Measurements from ENCODE around the gene C1QTNF5. TPM values are rescaled to one million over a fixed set of nuclear protein-coding genes. Genes with fewer than 3 reads are reported as not detected.

The C1QTNF5 gene
- total RNA-seq, 6 experiments from 2014 or later, result 8.2 to 16.1 (median 15.1) TPM

GRCh38 chr11:119316729-119317591, 23.7 kb downstream of the C1QTNF5 start, which contains the start of gene MCAM:
TSS of gene MCAM (minus strand) at chr11:119317130. CDS start at chr11:119317101, 29 bp downstream.
- peaks cover 11% of the 10 kb centered on the region; the same call in 1 of the 2 replicates for H3K27me3 Mint-ChIP-seq (ENCODE audit: insufficient read depth)
- DNase-seq, result no peak
- no peak for TF ChIP-seq CTCF (IDR thresholded peaks at IDR 0.05)
- H3K27ac Mint-ChIP-seq, result no peak within 1 kb of the TSS
- peak within 1 kb of the TSS; percentile 72 for H3K4me3 Mint-ChIP-seq
- no peaks in the 10 kb centered on the region for H3K36me3 Mint-ChIP-seq (ENCODE audit: low read depth)
- H3K4me1 Mint-ChIP-seq (ENCODE audit: low read depth), result peaks cover 9% of the 10 kb centered on the region
- no peaks in the 10 kb centered on the region for H3K9me3 Mint-ChIP-seq

- Mint-ChIP-seq H3K4me1 (ENCODE audit: low read depth) (peaks cover 9% of the 10 kb centered on the region), H3K36me3 (ENCODE audit: low read depth) (no peaks in the 10 kb centered on the region), H3K4me3 (peak overlapping the region; percentile 72), H3K27me3 (ENCODE audit: insufficient read depth) (peaks cover 11% of the 10 kb centered on the region; the same call in 1 of the 2 replicates), H3K9me3 (no peaks in the 10 kb centered on the region), H3K27ac (no peak overlapping the region)
- no peak for TF ChIP-seq CTCF (IDR thresholded peaks at IDR 0.05)
- DNase-seq, result no peak
Observed at GRCh38 chr11:119316016-119316728, 24.5 kb downstream of the C1QTNF5 start.

DNA sequence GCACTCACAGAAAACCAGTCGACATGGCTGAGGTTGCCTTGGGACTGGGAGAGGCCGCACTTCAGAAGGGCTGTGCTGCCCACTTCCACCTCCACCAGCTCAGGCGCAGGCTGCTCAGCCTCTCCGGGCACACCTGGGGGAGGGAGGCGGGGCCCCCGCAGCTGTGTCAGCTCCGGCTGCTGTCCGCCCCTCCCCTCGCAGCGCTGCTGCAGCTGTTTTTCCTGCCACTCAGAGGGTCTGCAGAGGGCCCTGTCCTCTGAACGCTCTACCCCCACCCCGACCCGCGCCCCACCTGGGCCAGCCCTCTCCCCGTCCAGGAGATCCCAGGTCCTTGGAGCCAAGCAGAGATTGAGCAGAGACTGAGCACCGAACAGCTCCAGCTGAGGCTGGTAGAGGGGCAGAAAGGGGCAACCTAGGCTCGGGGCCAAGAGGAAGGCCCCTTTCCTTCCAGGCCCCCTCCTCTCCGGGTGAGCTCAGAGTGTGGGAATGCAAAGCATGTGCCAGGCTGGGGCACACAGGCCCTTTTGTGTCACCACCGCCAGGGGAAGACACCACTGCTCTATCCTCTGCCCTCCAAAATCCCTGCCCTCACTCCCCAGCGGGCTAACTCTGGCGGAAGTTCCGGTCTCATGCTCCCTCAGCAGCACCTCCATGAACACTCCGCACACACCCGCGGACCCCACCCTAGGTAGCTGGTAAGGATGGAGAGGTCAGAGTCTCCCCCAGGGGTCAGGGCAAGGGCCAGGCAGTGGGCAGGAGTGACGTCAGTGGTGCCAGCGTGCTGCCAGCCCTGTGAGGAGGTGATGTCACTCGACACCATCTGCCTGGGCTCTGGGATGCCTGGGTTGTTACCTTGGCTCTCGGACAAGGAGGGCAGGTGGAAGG, 25.3 kb downstream of the C1QTNF5 start:
- Mint-ChIP-seq H3K9me3 (no peaks in the 10 kb centered on the region), H3K27me3 (ENCODE audit: insufficient read depth) (peaks cover 11% of the 10 kb centered on the region; the same call in 1 of the 2 replicates), H3K36me3 (ENCODE audit: low read depth) (no peaks in the 10 kb centered on the region), H3K4me3 (peak overlapping the region; percentile 24; the same call in 1 of the 2 replicates), H3K4me1 (ENCODE audit: low read depth) (peaks cover 9% of the 10 kb centered on the region), H3K27ac (no peak overlapping the region)
- TF ChIP-seq CTCF (IDR thresholded peaks at IDR 0.05), result peak; percentile 31; the same call in 1 of the 2 replicates
- no peak for DNase-seq

DNA sequence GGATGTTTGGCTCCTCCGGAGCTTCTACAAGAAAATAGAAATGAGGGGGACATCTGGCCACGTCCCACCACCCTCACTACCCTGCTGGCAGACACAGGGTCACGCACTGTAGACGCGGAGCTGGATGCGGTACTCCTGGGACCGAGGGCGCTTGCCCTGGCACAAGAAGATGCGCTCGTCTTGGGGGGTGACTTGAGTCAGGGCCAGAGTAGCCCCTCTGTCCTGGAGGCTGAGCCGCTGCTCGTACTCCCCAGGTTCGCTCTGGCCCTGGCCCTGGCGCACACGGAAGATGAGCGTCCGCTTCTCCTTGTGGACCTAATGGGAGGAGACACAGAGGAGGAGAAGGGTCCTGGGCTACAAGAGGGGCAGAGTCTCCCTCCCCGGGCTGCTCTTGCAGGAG, 26.0 kb downstream of the C1QTNF5 start:
- no peak overlapping the region for H3K4me3 Mint-ChIP-seq

More for the DNA sequence above, 26.0 kb downstream of the C1QTNF5 start:
- H3K27ac Mint-ChIP-seq, result no peak overlapping the region
- H3K36me3 Mint-ChIP-seq (ENCODE audit: low read depth), result no peaks in the 10 kb centered on the region
- H3K4me1 Mint-ChIP-seq (ENCODE audit: low read depth), result peaks cover 9% of the 10 kb centered on the region
- H3K27me3 Mint-ChIP-seq (ENCODE audit: insufficient read depth), result peaks cover 13% of the 10 kb centered on the region
- no peak for TF ChIP-seq CTCF (IDR thresholded peaks at IDR 0.05)
- no peak for DNase-seq
- H3K9me3 Mint-ChIP-seq, result no peaks in the 10 kb centered on the region
